K562 (cell line): ENCODE measurements around the gene MTG1.

ENCODE experiments used
- ATF1 ChIP-seq, 2 experiments: fragments of 450-650 bp in 1 of 2; IDR thresholded peaks; 2 replicates each; pipeline ENCODE4 v1.6.1; 2016; ENCODE audit warnings: missing compliant biosample characterization in 1 of 2, missing genetic modification characterization in 1 of 2
- BRCA1 ChIP-seq, 2 experiments: fragments of 450-650 bp in 1 of 2; sonication (generic) in 1 of 2; formaldehyde crosslinking in 1 of 2; IDR thresholded peaks; 2 replicates each; pipeline versions ENCODE4 v1.5.0 to v1.6.1; 2017 to 2020; ENCODE audit warnings: mild to moderate bottlenecking in 1 of 2, missing genetic modification reagents in 1 of 2
- CHD4 ChIP-seq: fragments of 200-600 bp; sonication (generic); IDR thresholded peaks from 3 replicates; pipeline ENCODE4 v1.6.1; 2012; ENCODE audit warnings: low read depth, mild to moderate bottlenecking, mixed read lengths, low read length, inconsistent platforms; ENCODE audit not compliant: insufficient read depth, insufficient replicate concordance, poor library complexity, severe bottlenecking
- CTCF ChIP-seq, 3 experiments: IDR thresholded peaks in 2 of 3; conservative IDR thresholded peaks in 1 of 3; 2 replicates each; pipeline ENCODE4 v1.5.1; 2011 to 2012; ENCODE audit warnings: low read length in 3 of 3, mild to moderate bottlenecking in 3 of 3, control low read depth in 2 of 3, improper control_type of control experiment in 1 of 3, inconsistent platforms in 1 of 3, low read depth in 1 of 3, mixed read lengths in 1 of 3, moderate library complexity in 1 of 3; ENCODE audit not compliant: insufficient read depth in 2 of 3
- E2F6 ChIP-seq, 2 experiments: IDR thresholded peaks; 2 replicates each; pipeline ENCODE4 v1.6.1; 2011; ENCODE audit warnings: borderline replicate concordance in 1 of 2, control low read depth in 1 of 2, low read depth in 1 of 2, low read length in 1 of 2, mild to moderate bottlenecking in 1 of 2, mixed read lengths in 1 of 2, moderate library complexity in 1 of 2; ENCODE audit not compliant: insufficient read depth in 1 of 2, insufficient read length in 1 of 2, poor library complexity in 1 of 2, severe bottlenecking in 1 of 2; ENCODE audit errors: extremely low read depth in 1 of 2
- ESRRA ChIP-seq: fragments of 450-650 bp; IDR thresholded peaks from 2 replicates; pipeline ENCODE4 v1.6.1; 2014; ENCODE audit warnings: low read depth, mild to moderate bottlenecking, moderate library complexity, borderline replicate concordance
- JUN ChIP-seq, 2 experiments: sonication (generic) in 1 of 2; formaldehyde crosslinking in 1 of 2; IDR thresholded peaks; 2 replicates each; pipeline versions ENCODE4 v1.6.1 to v1.8.0; 2012 to 2022; ENCODE audit warnings: borderline replicate concordance in 2 of 2, mild to moderate bottlenecking in 2 of 2, improper control_type of control experiment in 1 of 2, low read depth in 1 of 2, low read length in 1 of 2, missing genetic modification reagents in 1 of 2
- MAX ChIP-seq: sonication (generic); formaldehyde crosslinking; IDR thresholded peaks from 2 replicates; pipeline ENCODE4 v1.9.0; 2022; ENCODE audit warnings: mild to moderate bottlenecking, missing genetic modification reagents
- NCOA1 ChIP-seq: fragments of 450-650 bp; IDR thresholded peaks from 2 replicates; pipeline ENCODE4 v1.6.1; 2016; ENCODE audit warnings: low read depth
- NR2F6 ChIP-seq: fragments of 450-650 bp; formaldehyde crosslinking; IDR thresholded peaks from 2 replicates; pipeline ENCODE4 v1.4.0; 2020; ENCODE audit warnings: mild to moderate bottlenecking
- TAF7 ChIP-seq: fragments of 450-650 bp; IDR thresholded peaks from 2 replicates; pipeline ENCODE4 v1.6.1; 2016; ENCODE audit warnings: missing genetic modification characterization, missing compliant biosample characterization
- TBP ChIP-seq: optimal IDR thresholded peaks from 2 replicates; pipeline ENCODE3; 2011; ENCODE audit warnings: low read depth, low read length, improper control_type of control experiment
- TCF7L2 ChIP-seq: fragments of 150-350 bp; IDR thresholded peaks from 2 replicates; pipeline ENCODE4 v1.6.1; 2016; ENCODE audit warnings: low read depth, mild to moderate bottlenecking, low read length, moderate library complexity
- ZKSCAN8 ChIP-seq: fragments of 200-800 bp; sonication (Bioruptor generic); IDR thresholded peaks from 2 replicates; pipeline ENCODE4 v1.6.1; 2016; ENCODE audit warnings: missing genetic modification characterization, missing compliant biosample characterization

- TF ChIP-seq ZKSCAN8 = no peak
- no peak for TF ChIP-seq TBP
- no peak for TF ChIP-seq CTCF (IDR thresholded peaks at IDR 0.05 in 2 of 3, conservative IDR thresholded peaks at IDR 0.05 in 1 of 3; ENCODE audit: insufficient read depth in 2 of 3, low read depth in 1 of 3, low read length in 3 of 3)
- TF ChIP-seq E2F6 (IDR thresholded peaks at IDR 0.05; ENCODE audit: borderline replicate concordance in 1 of 2, extremely low read depth in 1 of 2, insufficient read depth in 1 of 2, insufficient read length in 1 of 2, low read depth in 1 of 2, low read length in 1 of 2, poor library complexity in 1 of 2, severe bottlenecking in 1 of 2) = no peak
- TF ChIP-seq JUN (IDR thresholded peaks at IDR 0.05; ENCODE audit: borderline replicate concordance, low read depth, low read length) = no peak
- no peak for TF ChIP-seq JUN (CRISPR knock-in tag; IDR thresholded peaks at IDR 0.05; ENCODE audit: borderline replicate concordance)
- TF ChIP-seq TCF7L2 = no peak
- no peak for TF ChIP-seq ATF1 (CRISPR knock-in tag; IDR thresholded peaks at IDR 0.05)
- TF ChIP-seq ATF1 (tag; IDR thresholded peaks at IDR 0.05) = no peak
- no peak for TF ChIP-seq BRCA1 (IDR thresholded peaks at IDR 0.05)
- no peak for TF ChIP-seq BRCA1 (CRISPR knock-in tag; IDR thresholded peaks at IDR 0.05)
- TF ChIP-seq NCOA1 = no peak
- TF ChIP-seq MAX = no peak
- no peak for TF ChIP-seq TAF7 (tag)
- no peak for TF ChIP-seq CHD4
- no peak for TF ChIP-seq NR2F6 (CRISPR knock-in tag)
- no peak for TF ChIP-seq ESRRA
Measured at GRCh38 chr10:133358162-133358924, 35.6 kb upstream of the MTG1 start.
